Parathyroid adenoma (tissue), 2 donors: ENCODE measurements around the gene TMEM238L.

Experiments used
- H2AFZ ChIP-seq: fragments of 300-600 bp; sonication (generic); one replicate; pipeline ENCODE4 v1.7.0; 2017; ENCODE audit warnings: antibody characterized with exemption, mild to moderate bottlenecking
- H3K27ac ChIP-seq: fragments of 300-600 bp; sonication (generic); one replicate; pipeline ENCODE4 v1.7.0; 2017
- H3K27me3 ChIP-seq: fragments of 300-600 bp; sonication (generic); one replicate; pipeline ENCODE4 v1.7.0; 2017; ENCODE audit warnings: low read length; ENCODE audit not compliant: control insufficient read depth, insufficient read depth
- H3K36me3 ChIP-seq: fragments of 300-600 bp; sonication (generic); one replicate; pipeline ENCODE4 v1.7.0; 2017; ENCODE audit warnings: low read length; ENCODE audit not compliant: control insufficient read depth, insufficient read depth
- H3K4me1 ChIP-seq: fragments of 300-600 bp; sonication (generic); one replicate; pipeline ENCODE4 v1.7.0; 2017; ENCODE audit warnings: control low read depth
- H3K4me2 ChIP-seq: fragments of 300-600 bp; sonication (generic); one replicate; pipeline ENCODE4 v1.7.0; 2017; ENCODE audit warnings: low read length
- H3K4me3 ChIP-seq: fragments of 300-600 bp; sonication (generic); one replicate; pipeline ENCODE4 v1.7.0; 2017; ENCODE audit warnings: low read depth, low read length
- H3K79me2 ChIP-seq: fragments of 300-600 bp; sonication (generic); one replicate; pipeline ENCODE4 v1.7.0; 2017; ENCODE audit warnings: control low read depth
- H3K9ac ChIP-seq: fragments of 300-600 bp; sonication (generic); one replicate; pipeline ENCODE4 v1.7.0; 2017; ENCODE audit warnings: mild to moderate bottlenecking
- H3K9me3 ChIP-seq: fragments of 300-600 bp; sonication (generic); one replicate; pipeline ENCODE4 v1.7.0; 2017; ENCODE audit warnings: low read length; ENCODE audit not compliant: control insufficient read depth
- TF ChIP-seq, protein P1 (sequence below): fragments of 300-600 bp; sonication (generic); IDR thresholded peaks from one replicate; pipeline ENCODE4 v1.7.0; 2017; ENCODE audit warnings: antibody characterized with exemption, mild to moderate bottlenecking
- donor health status: primary hyperparathyroidism.

The TMEM238L gene

DNA sequence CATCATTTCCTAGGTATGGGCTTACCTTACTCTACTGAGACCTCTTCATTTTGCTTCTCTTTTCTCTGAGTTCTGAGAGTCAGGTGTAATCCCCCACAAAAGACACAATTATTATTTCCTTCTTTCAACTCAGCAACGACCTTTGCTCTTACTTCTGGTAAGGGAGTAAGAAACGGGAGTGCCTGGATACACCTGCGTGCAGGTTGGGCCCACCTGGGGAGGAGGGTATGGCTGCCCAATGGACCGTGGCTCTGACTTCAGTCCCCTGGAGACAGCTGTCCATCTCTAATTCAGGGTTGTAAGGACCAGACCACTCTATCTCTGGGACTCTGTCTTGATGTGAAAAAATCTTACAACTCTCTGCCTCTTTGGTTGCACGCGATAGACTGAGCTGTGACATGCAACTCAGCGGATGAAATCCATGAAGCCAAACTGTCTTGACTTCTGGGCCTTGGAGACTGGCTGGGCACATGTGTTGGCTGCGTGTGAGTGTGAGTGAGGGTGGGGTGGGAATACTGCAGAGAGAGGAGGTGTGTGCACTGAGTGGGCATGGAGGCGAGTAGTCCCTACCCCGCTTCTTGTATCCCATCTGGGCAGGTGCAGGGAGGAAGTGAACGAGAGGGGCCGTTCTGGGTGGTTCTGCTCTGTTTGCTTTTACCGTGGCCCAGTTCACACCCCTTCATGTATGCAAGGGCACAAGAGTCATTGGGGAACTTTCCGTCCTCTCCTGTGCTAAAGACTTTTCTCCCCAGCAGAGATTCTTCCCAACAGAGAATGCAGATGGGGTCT, 1.2 kb downstream of the TMEM238L start:
- H3K4me3 ChIP-seq: no peak overlapping the region
- H3K27ac ChIP-seq: no peak overlapping the region
- H3K9ac ChIP-seq: no peak overlapping the region
- no peak overlapping the region for H2AFZ ChIP-seq
- peaks cover 7% of the 10 kb centered on the region for H3K4me1 ChIP-seq
- H3K4me2 ChIP-seq: no peak overlapping the region
- H3K79me2 ChIP-seq: no peaks in the 10 kb centered on the region
- TF ChIP-seq, protein P1, sequence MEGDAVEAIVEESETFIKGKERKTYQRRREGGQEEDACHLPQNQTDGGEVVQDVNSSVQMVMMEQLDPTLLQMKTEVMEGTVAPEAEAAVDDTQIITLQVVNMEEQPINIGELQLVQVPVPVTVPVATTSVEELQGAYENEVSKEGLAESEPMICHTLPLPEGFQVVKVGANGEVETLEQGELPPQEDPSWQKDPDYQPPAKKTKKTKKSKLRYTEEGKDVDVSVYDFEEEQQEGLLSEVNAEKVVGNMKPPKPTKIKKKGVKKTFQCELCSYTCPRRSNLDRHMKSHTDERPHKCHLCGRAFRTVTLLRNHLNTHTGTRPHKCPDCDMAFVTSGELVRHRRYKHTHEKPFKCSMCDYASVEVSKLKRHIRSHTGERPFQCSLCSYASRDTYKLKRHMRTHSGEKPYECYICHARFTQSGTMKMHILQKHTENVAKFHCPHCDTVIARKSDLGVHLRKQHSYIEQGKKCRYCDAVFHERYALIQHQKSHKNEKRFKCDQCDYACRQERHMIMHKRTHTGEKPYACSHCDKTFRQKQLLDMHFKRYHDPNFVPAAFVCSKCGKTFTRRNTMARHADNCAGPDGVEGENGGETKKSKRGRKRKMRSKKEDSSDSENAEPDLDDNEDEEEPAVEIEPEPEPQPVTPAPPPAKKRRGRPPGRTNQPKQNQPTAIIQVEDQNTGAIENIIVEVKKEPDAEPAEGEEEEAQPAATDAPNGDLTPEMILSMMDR: no peak
- no peaks in the 10 kb centered on the region for H3K36me3 ChIP-seq
- H3K9me3 ChIP-seq: no peaks in the 10 kb centered on the region
- H3K27me3 ChIP-seq: no peaks in the 10 kb centered on the region

GRCh38 chr17:10799407-10799806, 4.5 kb downstream of the TMEM238L start:
- Histone ChIP-seq H3K4me2 (no peak overlapping the region), H3K9me3 (no peaks in the 10 kb centered on the region), H3K4me1 (peaks cover 7% of the 10 kb centered on the region), H3K4me3 (no peak overlapping the region), H2AFZ (no peak overlapping the region), H3K79me2 (no peaks in the 10 kb centered on the region), H3K27ac (no peak overlapping the region), H3K27me3 (no peaks in the 10 kb centered on the region), H3K9ac (no peak overlapping the region), H3K36me3 (no peaks in the 10 kb centered on the region)
- TF ChIP-seq, protein P1: no peak

- Histone ChIP-seq H3K9ac (no peak overlapping the region), H3K27me3 (no peaks in the 10 kb centered on the region), H3K4me3 (no peak overlapping the region), H2AFZ (peak overlapping the region; percentile 28), H3K27ac (no peak overlapping the region), H3K36me3 (no peaks in the 10 kb centered on the region), H3K79me2 (no peaks in the 10 kb centered on the region), H3K4me2 (no peak overlapping the region), H3K4me1 (peaks cover 7% of the 10 kb centered on the region), H3K9me3 (no peaks in the 10 kb centered on the region)
- TF ChIP-seq, protein P1: no peak
Observed at GRCh38 chr17:10798910-10799309, 5.0 kb downstream of the TMEM238L start.

GRCh38 chr17:10798332-10798749, 5.6 kb downstream of the TMEM238L start:
- H3K27ac ChIP-seq: no peak overlapping the region
- no peaks in the 10 kb centered on the region for H3K9me3 ChIP-seq
- H3K9ac ChIP-seq: no peak overlapping the region
- H3K27me3 ChIP-seq: no peaks in the 10 kb centered on the region
- H3K79me2 ChIP-seq: no peaks in the 10 kb centered on the region
- no peaks in the 10 kb centered on the region for H3K36me3 ChIP-seq
- H3K4me2 ChIP-seq: no peak overlapping the region
- H3K4me3 ChIP-seq: no peak overlapping the region
- TF ChIP-seq, protein P1: no peak
- peak overlapping the region; percentile 27 for H2AFZ ChIP-seq
- H3K4me1 ChIP-seq: peaks cover 7% of the 10 kb centered on the region
